ENCODE measurements around the gene ZMIZ1. TPM values are rescaled to one million over a fixed set of nuclear protein-coding genes. Genes with fewer than 3 reads are reported as not detected.
A peak's percentile ranks its signal among the peaks of the same experiment; 100 is the strongest.

ZMIZ1 gene, protein sequence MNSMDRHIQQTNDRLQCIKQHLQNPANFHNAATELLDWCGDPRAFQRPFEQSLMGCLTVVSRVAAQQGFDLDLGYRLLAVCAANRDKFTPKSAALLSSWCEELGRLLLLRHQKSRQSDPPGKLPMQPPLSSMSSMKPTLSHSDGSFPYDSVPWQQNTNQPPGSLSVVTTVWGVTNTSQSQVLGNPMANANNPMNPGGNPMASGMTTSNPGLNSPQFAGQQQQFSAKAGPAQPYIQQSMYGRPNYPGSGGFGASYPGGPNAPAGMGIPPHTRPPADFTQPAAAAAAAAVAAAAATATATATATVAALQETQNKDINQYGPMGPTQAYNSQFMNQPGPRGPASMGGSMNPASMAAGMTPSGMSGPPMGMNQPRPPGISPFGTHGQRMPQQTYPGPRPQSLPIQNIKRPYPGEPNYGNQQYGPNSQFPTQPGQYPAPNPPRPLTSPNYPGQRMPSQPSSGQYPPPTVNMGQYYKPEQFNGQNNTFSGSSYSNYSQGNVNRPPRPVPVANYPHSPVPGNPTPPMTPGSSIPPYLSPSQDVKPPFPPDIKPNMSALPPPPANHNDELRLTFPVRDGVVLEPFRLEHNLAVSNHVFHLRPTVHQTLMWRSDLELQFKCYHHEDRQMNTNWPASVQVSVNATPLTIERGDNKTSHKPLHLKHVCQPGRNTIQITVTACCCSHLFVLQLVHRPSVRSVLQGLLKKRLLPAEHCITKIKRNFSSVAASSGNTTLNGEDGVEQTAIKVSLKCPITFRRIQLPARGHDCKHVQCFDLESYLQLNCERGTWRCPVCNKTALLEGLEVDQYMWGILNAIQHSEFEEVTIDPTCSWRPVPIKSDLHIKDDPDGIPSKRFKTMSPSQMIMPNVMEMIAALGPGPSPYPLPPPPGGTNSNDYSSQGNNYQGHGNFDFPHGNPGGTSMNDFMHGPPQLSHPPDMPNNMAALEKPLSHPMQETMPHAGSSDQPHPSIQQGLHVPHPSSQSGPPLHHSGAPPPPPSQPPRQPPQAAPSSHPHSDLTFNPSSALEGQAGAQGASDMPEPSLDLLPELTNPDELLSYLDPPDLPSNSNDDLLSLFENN
- polyA plus RNA-seq (26.8 and 63.9 TPM in 2 replicates), polyA minus RNA-seq (62.6 and 99.6 TPM in 2 replicates)

DNA sequence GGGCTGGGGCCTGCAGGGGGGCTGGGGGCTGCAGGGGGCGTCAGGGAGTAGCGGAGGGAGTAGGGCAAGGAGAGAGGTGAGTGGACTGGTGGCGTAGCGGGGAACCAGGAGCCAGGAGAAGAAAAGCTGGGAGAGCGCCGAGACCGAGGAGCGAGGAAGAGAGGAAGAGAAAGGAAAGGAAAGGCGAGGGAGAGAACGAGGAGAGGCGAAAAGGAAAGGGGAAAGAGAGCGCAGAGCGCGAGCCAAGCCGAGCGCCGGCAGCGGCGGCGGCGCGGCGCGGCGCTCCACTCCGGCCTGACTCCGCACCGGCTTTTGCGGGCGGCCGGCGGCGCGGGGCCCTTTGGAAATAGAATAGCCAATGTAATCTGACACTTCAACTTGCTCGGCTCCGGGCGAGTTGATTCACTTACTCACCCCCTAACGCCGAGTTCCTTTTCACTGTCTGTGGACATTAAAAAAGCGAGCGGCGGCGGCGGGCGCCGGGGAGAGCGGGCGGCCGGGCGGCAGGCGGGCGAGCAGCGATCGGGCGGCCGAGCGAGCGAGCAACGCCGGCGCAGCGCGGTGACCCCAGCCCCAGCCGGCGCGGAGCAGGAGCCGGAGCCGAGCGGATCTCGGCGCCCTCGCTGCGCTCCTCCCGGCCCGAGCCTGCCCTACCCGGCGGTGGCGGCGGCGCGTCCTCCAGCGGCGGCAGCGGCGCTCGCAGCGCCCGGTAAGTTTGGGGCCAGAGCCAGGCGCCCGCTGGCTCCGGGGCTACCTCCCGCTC, at the start of gene ZMIZ1:
TSS of gene ZMIZ1 (plus strand) at position 405 of the 763 bp plus-strand sequence. CDS start 132,667 bp downstream, outside the sequence.
- Histone ChIP-seq H3K36me3 (ENCODE audit: insufficient read depth, low read length) (no peaks in the 10 kb centered on the region), H3K9me3 (ENCODE audit: low read length) (no peaks in the 10 kb centered on the region), H3K4me2 (ENCODE audit: low read length) (peak within 1 kb of the TSS; percentile 48), H3K4me3 (ENCODE audit: low read length) (peak within 1 kb of the TSS; percentile 96), H4K20me1 (ENCODE audit: insufficient read depth) (peaks cover 20% of the 10 kb centered on the region), H2AFZ (ENCODE audit: low read depth, low read length) (peak within 1 kb of the TSS; percentile 27), H3K9ac (ENCODE audit: low read length) (peak within 1 kb of the TSS; percentile 96), H3K27ac (ENCODE audit: low read length) (peak within 1 kb of the TSS; percentile 96), H3K27me3 (ENCODE audit: insufficient read depth, low read depth, low read length) (no peaks in the 10 kb centered on the region), H3F3A (ENCODE audit: insufficient read depth, low read length, poor library complexity, severe bottlenecking) (no peaks in the 10 kb centered on the region), H3K9me2 (ENCODE audit: insufficient read depth, low read length) (no peaks in the 10 kb centered on the region), H3K79me2 (replicated peaks; ENCODE audit: insufficient read depth, low read length) (peaks cover 41% of the 10 kb centered on the region)
- TF ChIP-seq POLR2AphosphoS5 (IDR thresholded peaks at IDR 0.05) (peak; percentile 94), SMC3 (conservative IDR thresholded peaks at IDR 0.05; ENCODE audit: poor library complexity) (peak; percentile 62), TAF1 (IDR thresholded peaks at IDR 0.05; ENCODE audit: low read depth) (peak; percentile 75), RAD21 (conservative IDR thresholded peaks at IDR 0.05) (peak; percentile 63), EZH2 (IDR thresholded peaks at IDR 0.05; ENCODE audit: borderline replicate concordance, insufficient read depth, low read length, poor library complexity, severe bottlenecking) (no peak), EP300 (conservative IDR thresholded peaks at IDR 0.05; ENCODE audit: poor library complexity, severe bottlenecking) (peak; percentile 47), MXI1 (conservative IDR thresholded peaks at IDR 0.05; ENCODE audit: poor library complexity, severe bottlenecking) (peak; percentile 19)
- TF ChIP-seq, protein P1, sequence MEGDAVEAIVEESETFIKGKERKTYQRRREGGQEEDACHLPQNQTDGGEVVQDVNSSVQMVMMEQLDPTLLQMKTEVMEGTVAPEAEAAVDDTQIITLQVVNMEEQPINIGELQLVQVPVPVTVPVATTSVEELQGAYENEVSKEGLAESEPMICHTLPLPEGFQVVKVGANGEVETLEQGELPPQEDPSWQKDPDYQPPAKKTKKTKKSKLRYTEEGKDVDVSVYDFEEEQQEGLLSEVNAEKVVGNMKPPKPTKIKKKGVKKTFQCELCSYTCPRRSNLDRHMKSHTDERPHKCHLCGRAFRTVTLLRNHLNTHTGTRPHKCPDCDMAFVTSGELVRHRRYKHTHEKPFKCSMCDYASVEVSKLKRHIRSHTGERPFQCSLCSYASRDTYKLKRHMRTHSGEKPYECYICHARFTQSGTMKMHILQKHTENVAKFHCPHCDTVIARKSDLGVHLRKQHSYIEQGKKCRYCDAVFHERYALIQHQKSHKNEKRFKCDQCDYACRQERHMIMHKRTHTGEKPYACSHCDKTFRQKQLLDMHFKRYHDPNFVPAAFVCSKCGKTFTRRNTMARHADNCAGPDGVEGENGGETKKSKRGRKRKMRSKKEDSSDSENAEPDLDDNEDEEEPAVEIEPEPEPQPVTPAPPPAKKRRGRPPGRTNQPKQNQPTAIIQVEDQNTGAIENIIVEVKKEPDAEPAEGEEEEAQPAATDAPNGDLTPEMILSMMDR (IDR thresholded peaks at IDR 0.05; ENCODE audit: poor library complexity, severe bottlenecking) = peak; percentile 21
- TF ChIP-seq, protein P2, sequence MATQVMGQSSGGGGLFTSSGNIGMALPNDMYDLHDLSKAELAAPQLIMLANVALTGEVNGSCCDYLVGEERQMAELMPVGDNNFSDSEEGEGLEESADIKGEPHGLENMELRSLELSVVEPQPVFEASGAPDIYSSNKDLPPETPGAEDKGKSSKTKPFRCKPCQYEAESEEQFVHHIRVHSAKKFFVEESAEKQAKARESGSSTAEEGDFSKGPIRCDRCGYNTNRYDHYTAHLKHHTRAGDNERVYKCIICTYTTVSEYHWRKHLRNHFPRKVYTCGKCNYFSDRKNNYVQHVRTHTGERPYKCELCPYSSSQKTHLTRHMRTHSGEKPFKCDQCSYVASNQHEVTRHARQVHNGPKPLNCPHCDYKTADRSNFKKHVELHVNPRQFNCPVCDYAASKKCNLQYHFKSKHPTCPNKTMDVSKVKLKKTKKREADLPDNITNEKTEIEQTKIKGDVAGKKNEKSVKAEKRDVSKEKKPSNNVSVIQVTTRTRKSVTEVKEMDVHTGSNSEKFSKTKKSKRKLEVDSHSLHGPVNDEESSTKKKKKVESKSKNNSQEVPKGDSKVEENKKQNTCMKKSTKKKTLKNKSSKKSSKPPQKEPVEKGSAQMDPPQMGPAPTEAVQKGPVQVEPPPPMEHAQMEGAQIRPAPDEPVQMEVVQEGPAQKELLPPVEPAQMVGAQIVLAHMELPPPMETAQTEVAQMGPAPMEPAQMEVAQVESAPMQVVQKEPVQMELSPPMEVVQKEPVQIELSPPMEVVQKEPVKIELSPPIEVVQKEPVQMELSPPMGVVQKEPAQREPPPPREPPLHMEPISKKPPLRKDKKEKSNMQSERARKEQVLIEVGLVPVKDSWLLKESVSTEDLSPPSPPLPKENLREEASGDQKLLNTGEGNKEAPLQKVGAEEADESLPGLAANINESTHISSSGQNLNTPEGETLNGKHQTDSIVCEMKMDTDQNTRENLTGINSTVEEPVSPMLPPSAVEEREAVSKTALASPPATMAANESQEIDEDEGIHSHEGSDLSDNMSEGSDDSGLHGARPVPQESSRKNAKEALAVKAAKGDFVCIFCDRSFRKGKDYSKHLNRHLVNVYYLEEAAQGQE (IDR thresholded peaks at IDR 0.05; ENCODE audit: borderline replicate concordance) = peak; percentile 85
